Colonic mucosa (tissue), 4 donors: Measurements from ENCODE around the gene ALX1. TPM values are rescaled to one million over a fixed set of nuclear protein-coding genes. Genes with fewer than 3 reads are reported as not detected.
A peak's percentile ranks its signal among the peaks of the same experiment; 100 is the strongest.
"Not testable (repeated sequence)": the region's sequence is repeated elsewhere in the genome, so short reads cannot be mapped to it uniquely, and the experiment has no call there.

Source experiments
- DNase-seq: peaks from one replicate; pipeline ENCODE4 v3.0.0-alpha.2; 2020
- H3K27ac ChIP-seq: fragments of 200-600 bp; one replicate; pipeline ENCODE4 v1.8.0; 2021
- H3K27me3 ChIP-seq: fragments of 200-600 bp; one replicate; pipeline ENCODE4 v1.8.0; 2021
- H3K36me3 ChIP-seq: fragments of 200-600 bp; one replicate; pipeline ENCODE4 v1.8.0; 2021
- H3K4me1 ChIP-seq: fragments of 200-600 bp; one replicate; pipeline ENCODE4 v1.8.0; 2021; ENCODE audit warnings: mild to moderate bottlenecking
- H3K4me3 ChIP-seq: fragments of 200-600 bp; one replicate; pipeline ENCODE4 v1.8.0; 2021
- H3K9ac ChIP-seq, 2 donors: one replicate each; pipeline ENCODE4 v1.7.0; 2013; ENCODE audit warnings: control low read depth in 2 of 2, low read depth in 2 of 2, low read length in 2 of 2
- H3K9me3 ChIP-seq: fragments of 200-600 bp; one replicate; pipeline ENCODE4 v1.8.0; 2021
- intact Hi-C: fragments of 100-400 bp; cut with DNase I; formaldehyde crosslinking; loops from one replicate; pipeline ENCODE4 v1.14.1; 2022
- total RNA-seq, 2 donors: library from RNA; stranded (reverse); fragmentation: NEBNext Ultra II Directional in 1 of 2; extraction: Animal tissue kit (Norgen Biotek cat#: 25700) in 1 of 2; gene quantifications; one replicate each; pipeline ENCODE4 v1.2.1, GENCODE V29; 2021
- TF ChIP-seq, protein P1 (sequence below): fragments of 200-600 bp; IDR thresholded peaks from one replicate; pipeline ENCODE4 v1.8.0; 2022; ENCODE audit warnings: antibody characterized with exemption, mild to moderate bottlenecking
- donor health status: healthy.
- donor health status: DM: no; HTN: no; CAD: no.
- donor health status: DM: no; HTN: no; CAD: no.

The ALX1 gene
- total RNA-seq, 2 donors from 2014 or later = not detected

DNA sequence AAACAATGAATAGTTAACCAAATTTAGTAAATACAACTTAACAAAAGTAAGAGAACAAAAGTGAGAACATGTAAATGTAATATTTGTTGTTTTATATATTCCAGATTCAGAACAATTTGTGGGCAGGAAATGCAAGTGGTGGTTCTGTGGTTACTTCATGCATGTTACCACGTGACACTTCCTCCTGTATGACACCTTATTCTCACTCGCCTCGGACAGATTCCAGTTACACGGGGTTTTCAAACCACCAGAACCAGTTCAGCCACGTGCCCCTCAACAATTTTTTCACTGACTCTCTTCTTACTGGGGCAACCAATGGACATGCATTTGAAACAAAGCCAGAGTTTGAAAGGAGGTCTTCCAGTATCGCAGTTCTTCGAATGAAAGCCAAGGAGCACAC is 21.0 kb downstream of the ALX1 start:
- H3K4me3 ChIP-seq = no peak overlapping the region
- H3K36me3 ChIP-seq = no peaks in the 10 kb centered on the region
- H3K27me3 ChIP-seq = no peaks in the 10 kb centered on the region
- H3K9ac ChIP-seq = no peak overlapping the region
- intact Hi-C loops = no loop called here
- DNase-seq = no peak
- TF ChIP-seq, protein P1, sequence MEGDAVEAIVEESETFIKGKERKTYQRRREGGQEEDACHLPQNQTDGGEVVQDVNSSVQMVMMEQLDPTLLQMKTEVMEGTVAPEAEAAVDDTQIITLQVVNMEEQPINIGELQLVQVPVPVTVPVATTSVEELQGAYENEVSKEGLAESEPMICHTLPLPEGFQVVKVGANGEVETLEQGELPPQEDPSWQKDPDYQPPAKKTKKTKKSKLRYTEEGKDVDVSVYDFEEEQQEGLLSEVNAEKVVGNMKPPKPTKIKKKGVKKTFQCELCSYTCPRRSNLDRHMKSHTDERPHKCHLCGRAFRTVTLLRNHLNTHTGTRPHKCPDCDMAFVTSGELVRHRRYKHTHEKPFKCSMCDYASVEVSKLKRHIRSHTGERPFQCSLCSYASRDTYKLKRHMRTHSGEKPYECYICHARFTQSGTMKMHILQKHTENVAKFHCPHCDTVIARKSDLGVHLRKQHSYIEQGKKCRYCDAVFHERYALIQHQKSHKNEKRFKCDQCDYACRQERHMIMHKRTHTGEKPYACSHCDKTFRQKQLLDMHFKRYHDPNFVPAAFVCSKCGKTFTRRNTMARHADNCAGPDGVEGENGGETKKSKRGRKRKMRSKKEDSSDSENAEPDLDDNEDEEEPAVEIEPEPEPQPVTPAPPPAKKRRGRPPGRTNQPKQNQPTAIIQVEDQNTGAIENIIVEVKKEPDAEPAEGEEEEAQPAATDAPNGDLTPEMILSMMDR = no peak
- H3K27ac ChIP-seq = no peak overlapping the region
- no peaks in the 10 kb centered on the region for H3K4me1 ChIP-seq
- no peaks in the 10 kb centered on the region for H3K9me3 ChIP-seq

DNA sequence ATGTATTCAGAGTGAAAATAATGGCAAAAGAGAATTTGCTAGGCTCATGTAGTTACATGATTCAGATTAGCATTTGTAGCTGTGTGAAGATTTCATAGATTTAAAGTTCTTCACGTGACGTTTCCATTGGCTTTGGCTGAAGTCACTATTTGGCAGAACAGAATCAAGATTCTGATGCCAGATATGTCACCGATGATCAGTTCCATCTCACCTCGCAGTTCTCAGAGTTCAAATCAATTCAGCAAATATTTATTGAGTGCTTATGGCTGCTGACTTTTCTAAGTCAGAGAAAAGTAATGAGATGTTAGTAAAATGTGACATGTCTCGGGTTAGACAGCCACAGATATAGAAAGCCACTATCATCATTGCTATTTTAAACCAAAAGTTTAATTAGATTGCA is 28.4 kb downstream of the ALX1 start:
- Histone ChIP-seq H3K36me3 (no peaks in the 10 kb centered on the region), H3K4me3 (no peak overlapping the region), H3K27me3 (no peaks in the 10 kb centered on the region), H3K4me1 (no peaks in the 10 kb centered on the region), H3K9ac (no peak overlapping the region), H3K9me3 (no peaks in the 10 kb centered on the region), H3K27ac (no peak overlapping the region)
- TF ChIP-seq, protein P1 = no peak
- DNase-seq = no peak
- intact Hi-C loops = no loop called here

DNA sequence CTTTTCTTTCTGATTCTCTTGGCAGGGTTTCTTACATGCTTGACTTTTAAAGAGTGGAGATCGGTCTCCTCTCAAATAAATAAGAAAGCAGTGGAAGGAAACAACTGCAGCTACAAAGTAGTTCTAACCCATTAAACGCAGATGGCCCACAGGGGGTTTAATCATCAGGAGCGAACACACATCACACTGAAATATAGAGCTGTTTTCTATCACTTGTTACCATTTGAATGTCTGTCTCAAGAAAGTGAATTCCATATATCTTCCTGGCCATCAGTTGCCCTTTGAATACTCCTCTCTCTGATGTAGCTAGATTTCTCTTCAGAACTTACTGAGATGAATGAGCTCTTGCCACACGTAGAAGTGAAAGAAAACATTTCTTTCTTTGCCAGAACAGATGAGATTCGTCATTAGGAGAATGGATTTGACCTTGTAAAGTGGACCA is 29.1 kb downstream of the ALX1 start:
- H3K9ac ChIP-seq = no peak overlapping the region
- DNase-seq = no peak
- H3K27me3 ChIP-seq = no peaks in the 10 kb centered on the region
- H3K9me3 ChIP-seq = no peaks in the 10 kb centered on the region
- no peak overlapping the region for H3K4me3 ChIP-seq
- TF ChIP-seq, protein P1 = no peak
- H3K27ac ChIP-seq = no peak overlapping the region
- intact Hi-C loops = no loop called here
- no peaks in the 10 kb centered on the region for H3K36me3 ChIP-seq
- no peaks in the 10 kb centered on the region for H3K4me1 ChIP-seq

DNA sequence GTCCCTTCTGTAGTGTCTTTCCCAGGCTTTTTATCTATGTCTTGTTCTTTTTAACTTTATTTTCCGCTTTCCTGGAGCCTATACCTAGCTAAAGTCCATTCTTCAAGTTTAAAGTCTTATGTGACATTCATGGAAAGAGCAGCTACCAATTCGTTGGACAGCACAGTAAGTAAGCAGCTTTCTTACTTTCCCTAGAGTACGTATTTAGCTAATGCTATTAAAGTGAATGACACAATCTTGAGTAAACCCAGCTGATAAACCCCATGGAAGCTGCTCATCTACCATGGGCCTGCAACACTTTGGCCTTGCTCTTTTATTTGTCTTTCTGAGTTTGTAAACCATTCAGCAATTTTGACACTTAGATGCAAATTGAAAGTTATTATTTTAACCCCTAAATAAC is 30.0 kb downstream of the ALX1 start:
- Histone ChIP-seq H3K36me3 (no peaks in the 10 kb centered on the region), H3K9ac (no peak overlapping the region), H3K9me3 (no peaks in the 10 kb centered on the region), H3K27me3 (no peaks in the 10 kb centered on the region), H3K27ac (no peak overlapping the region), H3K4me3 (no peak overlapping the region), H3K4me1 (no peaks in the 10 kb centered on the region)
- TF ChIP-seq, protein P1 = no peak
- intact Hi-C loops = no loop called here
- DNase-seq = no peak

DNA sequence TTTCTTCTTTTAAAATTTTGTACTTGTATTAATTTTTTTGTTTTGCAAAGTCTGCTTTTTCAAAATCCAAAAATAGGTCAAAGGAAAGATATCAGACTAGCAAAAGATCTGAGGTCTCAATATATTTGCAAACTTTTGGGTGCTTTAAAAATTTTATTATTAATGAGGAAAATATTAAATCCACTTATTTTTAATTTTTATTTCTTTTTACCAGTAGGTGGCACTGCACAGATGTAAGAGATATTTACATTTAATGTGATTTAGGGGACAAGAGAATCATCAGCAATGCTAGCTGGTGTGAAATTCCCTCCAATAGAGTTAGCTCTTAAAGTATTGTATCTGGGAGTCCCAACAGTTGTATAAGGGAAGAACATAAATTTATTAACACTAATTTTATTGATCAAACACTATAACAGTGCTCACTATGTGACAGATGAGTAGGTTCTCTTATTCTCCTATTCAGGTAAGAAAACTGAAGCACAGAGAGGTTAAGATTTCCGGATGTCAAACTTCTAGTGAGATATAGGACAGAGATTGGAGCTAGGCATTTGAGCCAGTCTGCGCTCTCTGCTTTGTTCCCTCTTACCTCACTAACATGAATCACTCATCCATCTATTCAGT is 30.5 kb downstream of the ALX1 start:
- intact Hi-C loops = no loop called here
- TF ChIP-seq, protein P1 = peak; percentile 23
- no peak overlapping the region for H3K27ac ChIP-seq
- H3K9ac ChIP-seq = no peak overlapping the region
- H3K36me3 ChIP-seq = no peaks in the 10 kb centered on the region
- no peaks in the 10 kb centered on the region for H3K9me3 ChIP-seq
- no peaks in the 10 kb centered on the region for H3K27me3 ChIP-seq
- no peak overlapping the region for H3K4me3 ChIP-seq
- no peaks in the 10 kb centered on the region for H3K4me1 ChIP-seq
- no peak for DNase-seq

DNA sequence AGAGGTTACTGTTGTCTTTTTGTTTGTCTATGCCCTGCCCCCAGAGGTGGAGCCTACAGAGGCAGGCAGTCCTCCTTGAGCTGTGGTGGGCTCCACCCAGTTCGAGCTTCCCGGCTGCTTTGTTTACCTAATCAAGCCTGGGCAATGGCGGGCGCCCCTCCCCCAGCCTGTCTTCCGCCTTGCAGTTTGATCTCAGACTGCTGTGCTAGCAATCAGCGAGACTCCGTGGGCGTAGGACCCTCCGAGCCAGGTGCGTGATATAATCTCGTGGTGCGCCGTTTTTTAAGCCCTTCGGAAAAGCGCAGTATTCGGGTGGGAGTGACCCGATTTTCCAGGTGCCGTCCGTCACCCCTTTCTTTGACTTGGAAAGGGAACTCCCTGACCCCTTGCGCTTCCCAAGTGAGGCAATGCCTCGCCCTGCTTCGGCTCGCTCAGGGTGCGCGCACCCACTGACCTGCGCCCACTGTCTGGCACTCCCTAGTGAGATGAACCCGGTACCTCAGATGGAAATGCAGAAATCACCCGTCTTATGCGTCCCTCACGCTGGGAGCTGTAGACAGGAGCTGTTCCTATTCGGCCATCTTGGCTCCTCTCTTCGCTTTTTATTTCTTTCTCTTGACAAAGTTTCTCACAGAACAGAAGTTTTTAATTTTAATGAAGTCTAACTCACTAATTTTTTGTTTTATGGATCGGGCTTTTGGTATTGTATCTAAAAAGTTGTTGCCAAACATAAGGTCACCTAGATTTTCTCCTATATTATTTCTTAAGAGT is 38.0 kb downstream of the ALX1 start:
- H3K9me3 ChIP-seq, DNase-seq, H3K36me3 ChIP-seq, H3K9ac ChIP-seq, intact Hi-C loops, H3K4me3 ChIP-seq, H3K27me3 ChIP-seq, H3K4me1 ChIP-seq, H3K27ac ChIP-seq: not testable (repeated sequence)
